Frontal cortex (tissue), 4 donors: ENCODE data around the gene IL11RA. TPM values are rescaled to one million over a fixed set of nuclear protein-coding genes. Genes with fewer than 3 reads are reported as not detected.

Experiments
- DNase-seq, 2 donors: peaks; one replicate each; pipeline ENCODE4 v3.0.0; 2012; ENCODE audit warnings: low spot score in 2 of 2
- FAIRE-seq: peaks from 2 replicates; lab custom pipeline; 2012; peaks lifted over from hg19 to GRCh38; lab: Jason Lieb, UNC
- small RNA-seq: library from RNA; depleted of rRNA; stranded (forward); fragments of <200 nt; gene quantifications from one replicate; pipeline ENCODE3, GENCODE V24; 2014
- total RNA-seq: library from RNA; depleted of rRNA; stranded (reverse); fragments of >200 nt; gene quantifications from one replicate; pipeline ENCODE4 v1.2.3, GENCODE V29; 2014
- donor health status: control.
- donor health status: control.
- donor health status: control.

IL11RA gene
- total RNA-seq, 1 donor from 2014 or later = 5.3 TPM

DNA sequence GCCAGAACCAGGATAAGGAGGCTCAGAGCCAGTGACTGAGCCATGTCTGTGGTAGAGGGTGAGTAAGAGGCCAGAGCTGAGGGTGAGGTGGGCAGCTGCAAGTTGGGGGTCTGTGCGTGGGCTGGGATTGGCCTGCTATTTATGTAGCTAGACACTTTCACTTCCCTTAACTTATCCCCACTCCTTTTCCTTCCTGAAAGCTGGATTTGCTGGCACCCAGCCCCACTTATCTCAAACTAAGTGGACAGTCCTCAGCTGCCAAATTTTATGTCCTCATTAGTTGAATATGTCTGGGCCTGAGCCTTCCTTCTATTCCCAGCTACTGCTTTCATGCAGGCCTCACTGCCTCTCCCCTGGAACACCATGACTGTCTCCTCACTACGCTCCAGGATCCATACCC, 58.0 kb downstream of the IL11RA start, which contains the start of gene CCL21:
Gene CCL21, minus strand, starts transcription at position 114 of the 400 bp plus-strand sequence. Its CDS starts 70 bp downstream, at position 44.
- FAIRE-seq (no peak), DNase-seq (no peak)

Small RNA genes lying within 50 kb of the gene (small RNA-seq; reads per million reads assigned to genes)
- gene CCL27 = not detected

Other genes with a start within 250 kb of the IL11RA start
- 22.4 TPM for gene FAM219A, start 193.6 kb upstream of the IL11RA start, total RNA-seq
- 1.2 TPM for gene DNAI1, start 193.4 kb upstream of the IL11RA start, total RNA-seq
- gene ENHO, start 129.2 kb upstream of the IL11RA start, total RNA-seq = 53.4 TPM
- 9.8 TPM for gene CNTFR, start 62.5 kb upstream of the IL11RA start, total RNA-seq
- gene RPP25L, start 40.1 kb upstream of the IL11RA start, total RNA-seq = 6.1 TPM
- gene DCTN3, start 31.7 kb upstream of the IL11RA start, total RNA-seq = 165 TPM
- gene ARID3C, start 23.1 kb upstream of the IL11RA start, total RNA-seq = 0.82 TPM
- 20.8 TPM for gene SIGMAR1, start 14.4 kb upstream of the IL11RA start, total RNA-seq
- gene GALT, start 5.5 kb upstream of the IL11RA start, total RNA-seq = 29.3 TPM
- 0.41 TPM for gene CCL27, start 10.5 kb downstream of the IL11RA start, total RNA-seq
- not detected for gene CCL19, start 39.1 kb downstream of the IL11RA start, total RNA-seq
- not detected for gene CCL21, start 58.0 kb downstream of the IL11RA start, total RNA-seq